Hematopoietic multipotent progenitor cell treated with erythropoietin and hydrocortisone succinate and interleukin-3 and kit ligand, for 8 days (in vitro differentiated cells): ENCODE measurements around the gene APPL2.
"Not testable (repeated sequence)": the region's sequence is repeated elsewhere in the genome, so short reads cannot be mapped to it uniquely, and the experiment has no call there.

Experiments used
- DNase-seq: peaks from one replicate; pipeline ENCODE4 v3.0.0-alpha.2; 2015

The APPL2 gene

DNA sequence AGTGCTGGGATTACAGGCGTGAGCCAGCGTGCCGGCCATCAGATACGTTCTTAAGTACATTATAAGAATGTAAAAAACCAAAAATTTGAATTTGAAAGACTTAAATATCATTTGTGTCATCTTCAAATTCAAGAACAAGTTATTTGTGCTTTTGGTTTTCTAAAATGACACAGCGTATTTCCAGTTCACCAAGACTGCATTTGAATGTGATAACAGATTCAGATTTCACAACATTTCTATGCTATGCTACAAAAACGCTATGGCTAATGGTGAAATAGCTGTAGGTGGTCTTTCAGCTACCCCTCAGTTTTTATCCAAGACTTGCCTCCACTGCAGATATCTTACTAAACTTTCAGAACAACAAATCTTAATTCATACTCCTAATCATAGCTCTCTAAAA lies 46.7 kb downstream of the APPL2 start:
- no peak for DNase-seq

DNA sequence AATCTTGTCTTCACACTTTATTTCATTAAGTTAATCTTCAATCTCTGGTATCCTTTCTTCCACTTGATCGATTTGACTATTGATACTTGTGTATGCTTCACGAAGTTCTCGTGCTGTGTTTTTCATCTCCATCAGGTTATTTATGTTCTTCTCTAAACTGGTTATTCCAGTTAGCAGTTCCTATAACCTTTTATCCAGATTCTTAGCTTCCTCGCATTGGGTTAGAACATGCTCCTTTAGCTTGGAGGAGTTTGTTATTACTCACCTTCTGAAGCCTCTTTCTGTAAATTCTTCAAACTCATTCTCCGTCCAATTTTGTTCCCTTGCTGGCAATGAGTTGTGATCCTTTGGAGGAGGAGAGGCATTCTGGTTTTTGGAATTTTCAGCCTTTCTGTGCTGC lies 52.0 kb downstream of the APPL2 start:
- not testable (repeated sequence) for DNase-seq

DNA sequence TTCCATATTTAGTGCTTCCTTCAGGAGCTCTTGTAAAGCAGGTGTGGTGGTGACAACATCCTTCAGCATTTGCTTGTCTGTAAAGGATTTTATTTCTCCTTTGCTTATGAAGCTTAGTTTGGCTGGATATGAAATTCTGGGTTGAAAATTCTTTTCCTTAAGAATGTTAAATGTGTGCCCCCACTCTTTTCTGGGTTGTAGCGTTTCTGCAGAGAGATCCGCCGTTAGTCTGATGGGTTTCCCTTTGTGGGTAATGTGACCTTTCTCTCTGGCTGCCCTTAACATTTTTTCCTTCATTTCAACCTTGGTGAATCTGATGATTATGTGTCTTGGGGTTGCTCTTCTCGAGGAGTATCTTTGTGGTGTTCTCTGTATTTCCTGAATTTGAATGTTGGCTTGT lies 52.6 kb downstream of the APPL2 start:
- DNase-seq, result not testable (repeated sequence)

DNA sequence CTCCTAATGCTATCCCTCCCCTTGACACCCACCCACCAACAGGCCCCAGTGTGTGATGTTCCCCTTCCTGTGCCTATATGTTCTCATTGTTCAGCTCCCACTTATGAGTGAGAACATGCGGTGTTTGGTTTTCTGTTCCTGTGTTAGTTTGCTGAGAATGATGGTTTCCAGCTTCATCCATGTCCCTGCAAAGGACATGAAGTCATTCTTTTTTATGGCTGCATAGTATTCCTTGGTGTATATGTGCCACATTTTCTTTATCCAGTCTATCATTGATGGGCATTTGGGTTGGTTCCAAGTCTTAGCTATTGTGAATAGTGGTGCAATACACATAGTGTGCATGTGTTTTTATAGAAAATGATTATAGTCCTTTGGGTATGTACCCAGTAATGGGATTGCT lies 56.9 kb downstream of the APPL2 start:
- not testable (repeated sequence) for DNase-seq

DNA sequence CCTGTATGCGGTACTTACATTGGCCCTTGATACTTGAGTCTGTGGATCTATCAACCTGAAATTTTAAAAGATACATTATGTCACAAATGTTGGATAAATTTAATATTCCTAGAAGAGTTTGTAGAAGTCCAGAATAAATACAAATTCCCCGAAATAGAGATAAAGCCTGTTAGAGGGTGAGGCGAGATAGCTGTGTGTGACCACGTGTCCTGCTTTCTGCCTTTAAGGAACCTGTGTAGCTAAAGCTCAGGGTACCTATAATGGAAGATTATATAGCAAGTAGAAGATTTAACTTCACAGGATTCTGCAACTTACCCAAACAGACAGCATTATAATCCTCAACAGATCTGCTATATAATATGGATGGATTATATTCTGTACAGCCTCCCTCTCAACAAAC lies 58.8 kb downstream of the APPL2 start:
- DNase-seq, result peak; percentile 66

DNA sequence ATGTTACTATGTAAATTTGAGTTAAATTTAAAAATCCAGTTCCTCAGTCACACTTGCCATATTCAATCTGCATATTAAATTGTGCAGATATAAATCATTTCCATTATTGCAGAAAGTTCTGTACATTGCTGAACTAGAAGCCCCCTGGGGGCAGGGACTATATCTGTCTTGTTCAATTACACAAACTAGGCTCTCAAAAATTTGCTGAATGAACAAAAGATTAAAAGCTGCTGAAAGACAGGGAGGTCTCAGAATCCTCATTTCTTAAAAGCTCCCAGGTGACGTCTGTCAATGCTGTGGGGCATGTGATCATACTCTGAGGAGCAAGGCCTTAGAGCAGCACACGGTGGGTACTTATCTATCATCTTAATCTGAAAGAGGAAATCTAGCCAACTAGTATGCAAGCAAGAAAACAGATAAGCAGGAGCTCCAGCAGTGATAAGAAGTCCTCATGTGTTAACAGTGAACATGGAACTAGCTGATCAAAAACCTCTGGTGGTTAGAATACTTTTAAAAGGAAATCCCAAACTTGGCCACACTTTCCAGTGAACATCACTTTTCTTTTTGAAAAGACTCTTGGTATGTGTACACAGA lies 60.5 kb downstream of the APPL2 start:
- peak; percentile 72 for DNase-seq

DNA sequence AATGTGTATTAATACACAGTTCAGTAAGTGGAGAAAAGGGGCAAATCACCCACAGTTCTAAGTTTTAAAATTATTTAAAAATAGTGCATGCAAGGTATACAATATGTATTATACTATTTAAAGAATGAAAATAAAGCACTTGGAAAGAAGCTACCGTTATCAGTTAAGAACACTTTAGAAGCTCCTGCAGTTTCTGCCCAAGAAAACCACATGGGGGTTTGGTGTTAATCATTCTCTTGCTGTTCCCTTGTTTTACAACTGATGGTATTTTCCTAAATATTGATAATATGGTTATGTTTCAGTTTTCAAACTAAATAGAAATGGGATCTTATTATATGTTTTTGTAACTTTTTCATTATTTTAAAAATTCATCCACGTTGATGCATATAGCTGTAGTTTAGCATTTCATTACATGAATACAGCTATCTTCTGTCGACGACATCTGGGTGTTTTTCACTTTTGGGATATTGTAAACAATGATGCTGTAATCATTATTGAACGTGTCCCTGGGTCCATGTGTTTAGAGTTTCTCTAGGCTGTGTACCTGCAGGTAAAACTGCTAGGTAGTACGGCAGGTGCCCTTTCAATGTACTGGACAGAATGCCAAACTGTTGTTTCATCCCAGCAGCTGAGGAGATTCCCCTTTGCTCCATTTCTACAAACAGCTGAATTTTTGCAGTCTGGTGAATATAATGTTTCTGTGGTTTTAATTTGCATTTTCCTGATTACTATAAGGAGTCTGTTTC lies 64.1 kb downstream of the APPL2 start:
- DNase-seq, result peak; percentile 80

DNA sequence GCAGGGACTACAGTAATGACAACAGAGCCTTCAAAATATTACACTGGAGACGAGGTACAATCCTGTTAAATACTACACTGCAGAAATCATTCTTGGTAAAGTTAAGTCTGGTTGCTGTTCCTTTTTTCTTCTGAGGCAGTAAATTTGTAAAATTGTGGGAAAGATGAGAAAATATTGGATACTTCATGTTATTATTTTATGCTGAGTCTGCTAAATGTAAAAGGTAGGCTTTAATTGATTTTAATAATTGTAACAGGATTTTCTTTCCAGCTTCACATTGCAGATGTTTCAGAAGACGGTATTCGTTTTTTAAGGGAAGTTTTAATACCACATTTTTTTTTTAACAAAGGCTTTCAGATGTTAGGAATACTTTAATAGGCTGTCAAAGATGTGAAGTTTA lies 65.8 kb downstream of the APPL2 start:
- DNase-seq, result no peak

DNA sequence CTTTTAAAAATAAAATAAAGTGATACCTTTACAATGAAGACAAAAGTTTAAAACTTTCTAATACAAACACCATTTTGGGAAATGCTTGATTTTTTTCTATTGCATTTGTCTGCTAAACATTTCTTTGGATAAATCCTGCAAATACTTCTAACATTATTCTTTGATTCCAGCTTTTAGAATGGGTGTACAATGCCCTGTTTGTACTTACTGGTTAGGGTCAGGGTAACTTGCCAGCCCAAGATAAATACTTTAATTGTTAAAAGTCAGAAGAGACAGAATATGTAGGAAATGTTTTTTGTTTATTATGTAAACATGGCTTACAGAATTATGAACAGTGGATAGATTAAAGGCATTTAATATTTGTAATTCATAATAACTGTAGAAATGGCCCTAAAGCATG lies 68.0 kb downstream of the APPL2 start:
- no peak for DNase-seq

DNA sequence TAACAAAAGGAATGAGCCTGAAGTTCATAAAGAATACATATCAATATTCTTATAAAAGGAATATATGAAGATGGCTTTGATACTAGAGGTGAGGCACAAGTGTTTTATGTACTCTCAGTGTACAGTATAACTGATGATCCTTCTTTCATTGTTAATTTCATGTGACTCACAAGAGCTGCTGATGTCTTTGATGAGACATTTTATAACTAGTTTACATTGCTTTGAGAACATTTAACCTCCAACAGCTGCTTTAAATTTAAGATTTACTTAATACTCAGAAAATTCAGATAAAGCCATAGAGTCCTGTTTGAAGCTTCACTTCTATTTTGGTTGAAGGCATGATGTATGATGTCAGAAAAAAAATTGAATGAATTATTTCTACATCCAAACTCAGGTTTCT lies 68.6 kb downstream of the APPL2 start:
- DNase-seq, result no peak

DNA sequence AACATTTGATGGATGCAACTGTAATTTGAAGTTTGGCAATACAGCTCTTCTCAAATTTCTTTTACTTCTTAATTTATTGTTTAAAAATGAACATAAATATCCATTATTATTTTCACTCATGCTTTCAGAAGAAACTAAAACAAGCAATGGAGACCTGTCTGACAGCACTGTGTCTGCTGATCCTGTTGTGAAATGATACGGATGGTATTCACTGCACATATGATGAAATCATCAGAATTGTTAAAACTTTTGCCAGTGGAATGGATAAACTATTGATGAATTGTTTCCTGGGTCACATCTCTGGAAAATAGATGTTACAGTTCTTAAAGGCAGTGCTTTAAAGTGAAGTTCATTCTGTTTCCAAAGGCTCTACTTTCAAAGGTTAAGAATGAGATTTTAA lies 69.2 kb downstream of the APPL2 start:
- DNase-seq, result no peak

DNA sequence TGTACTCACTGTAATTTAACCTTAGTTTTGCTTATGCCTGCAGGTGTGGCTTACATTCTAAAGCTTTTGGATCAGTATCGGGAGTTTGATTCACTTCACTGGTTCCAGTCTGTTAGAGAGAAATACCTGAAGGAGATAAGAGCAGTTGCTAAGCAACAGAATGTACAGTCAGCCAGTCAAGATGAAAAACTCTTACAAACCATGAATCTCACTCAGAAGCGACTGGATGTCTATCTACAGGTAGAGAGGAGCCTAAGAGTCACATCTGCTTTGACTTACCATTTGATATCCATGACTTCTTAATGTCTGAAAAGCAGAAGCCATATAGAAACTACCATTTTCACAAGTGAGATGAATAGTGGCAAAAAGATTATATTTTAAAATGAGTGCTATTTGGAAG lies 71.9 kb downstream of the APPL2 start:
- no peak for DNase-seq

DNA sequence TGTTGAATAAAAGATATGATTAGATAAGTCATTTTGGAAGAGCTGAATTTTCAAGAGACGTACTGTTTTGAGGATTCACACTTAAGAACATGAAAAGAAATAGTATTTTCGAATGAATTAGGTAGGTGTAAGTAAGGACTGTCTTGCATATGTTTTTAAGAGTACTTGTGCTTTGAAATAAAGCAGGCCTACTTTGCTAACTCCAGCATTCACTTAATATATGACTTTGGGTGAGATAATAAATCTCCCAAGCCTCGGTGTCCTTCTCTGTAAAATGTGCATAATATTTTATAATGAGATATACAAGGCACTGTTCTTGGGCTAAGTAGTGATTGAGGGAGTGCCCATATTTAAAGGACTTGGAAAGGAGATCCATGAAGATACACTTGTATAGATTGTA lies 73.8 kb downstream of the APPL2 start:
- no peak for DNase-seq

DNA sequence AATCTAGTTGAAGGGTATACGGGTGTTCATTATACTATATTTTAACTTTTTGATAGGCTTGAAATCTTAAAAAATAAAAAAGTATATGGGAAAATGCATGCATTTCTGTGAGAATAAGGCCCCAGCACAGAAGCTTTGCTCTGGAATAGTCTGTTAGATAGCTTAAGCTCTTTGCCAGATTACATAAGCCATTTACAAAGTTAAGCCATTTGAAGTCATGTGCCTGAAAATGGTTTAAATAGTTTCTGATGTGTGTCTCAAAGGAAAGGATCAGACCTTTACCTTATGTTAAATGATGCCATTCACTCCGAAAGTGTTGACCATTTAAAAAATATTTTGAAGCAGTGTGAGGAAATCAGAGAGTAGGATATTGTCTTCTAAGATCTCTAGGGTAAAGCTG lies 77.1 kb downstream of the APPL2 start:
- DNase-seq, result no peak

DNA sequence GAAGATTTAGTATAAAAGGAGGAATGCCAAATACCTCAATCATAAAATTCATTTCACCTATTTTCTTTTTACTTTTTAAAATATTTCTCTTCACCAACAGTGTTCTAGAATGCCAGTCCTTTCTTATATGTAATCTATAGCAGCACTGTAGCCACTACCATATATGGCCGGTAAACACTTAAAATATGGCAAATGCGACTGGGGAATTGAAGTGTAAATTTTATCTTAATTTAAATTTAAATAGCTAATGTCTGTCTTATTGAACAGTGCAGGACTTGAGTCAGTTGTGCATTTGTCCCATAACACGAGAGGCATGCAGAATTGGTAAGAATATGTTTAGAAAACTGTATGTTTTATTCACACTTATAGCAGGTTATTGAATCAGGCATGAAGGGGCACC lies 78.4 kb downstream of the APPL2 start:
- no peak for DNase-seq

DNA sequence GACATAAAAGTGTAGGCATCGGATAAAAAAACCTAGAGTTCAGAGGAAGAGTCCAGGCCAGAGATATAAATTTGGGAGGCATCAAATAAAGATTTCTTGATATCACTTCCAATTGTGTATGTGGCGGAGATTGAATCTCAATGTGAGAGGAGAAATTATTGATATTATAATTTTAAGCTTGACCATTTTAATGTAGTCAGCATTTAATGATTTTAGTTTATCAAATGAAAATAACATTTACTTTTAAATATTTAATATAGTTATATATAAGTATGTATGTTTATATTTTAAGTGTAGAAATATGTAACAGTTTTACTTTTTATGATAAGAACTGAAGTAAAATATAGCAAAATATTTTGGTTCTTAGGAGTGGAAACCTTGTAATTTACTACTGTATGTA lies 79.7 kb downstream of the APPL2 start:
- no peak for DNase-seq

DNA sequence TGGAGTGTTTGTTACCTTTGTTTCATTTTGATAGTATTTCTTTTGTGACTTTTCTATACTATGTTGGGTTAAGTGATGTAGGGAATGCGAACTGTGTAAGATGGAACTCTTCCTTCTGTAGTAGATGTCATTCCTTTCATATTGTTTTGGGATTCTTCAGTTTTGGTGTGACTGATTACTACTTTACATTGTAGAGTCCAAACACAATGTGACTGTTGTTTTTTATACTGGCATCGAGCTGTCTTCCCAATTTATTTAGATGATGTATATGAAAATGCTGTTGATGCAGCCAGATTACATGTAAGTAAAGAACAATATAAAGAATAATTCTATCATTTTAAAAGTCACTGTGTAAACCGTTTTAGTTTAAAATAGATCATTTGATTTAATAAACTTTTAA lies 93.7 kb downstream of the APPL2 start:
- no peak for DNase-seq

DNA sequence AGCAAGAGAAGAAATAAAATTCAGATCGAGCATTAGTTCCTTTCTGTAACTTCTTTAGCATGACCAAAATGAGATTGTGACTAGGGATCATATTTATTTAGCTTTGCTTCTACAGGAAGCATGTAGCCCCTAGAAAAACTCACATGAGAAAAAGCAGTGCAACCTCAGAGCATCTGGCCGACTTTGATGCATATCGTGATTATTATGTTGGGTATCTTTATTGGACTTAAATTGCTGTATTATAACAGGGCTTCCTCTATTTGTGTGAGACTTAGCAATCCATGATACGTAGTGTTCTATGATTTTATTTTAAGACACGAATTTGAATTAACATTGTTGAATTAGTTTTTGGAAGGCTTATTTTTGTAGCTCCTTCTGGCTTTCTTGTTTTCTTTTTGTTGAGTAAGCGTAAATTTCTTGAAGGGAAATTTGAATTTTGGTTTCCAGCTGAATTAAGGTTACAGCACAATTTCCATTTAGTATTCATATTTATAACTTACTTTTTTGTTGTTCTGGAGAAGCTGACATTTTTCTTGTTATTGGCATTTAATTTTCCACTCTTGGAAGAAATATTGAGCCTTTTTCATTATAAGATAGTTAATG lies 94.6 kb downstream of the APPL2 start:
- DNase-seq, result no peak

DNA sequence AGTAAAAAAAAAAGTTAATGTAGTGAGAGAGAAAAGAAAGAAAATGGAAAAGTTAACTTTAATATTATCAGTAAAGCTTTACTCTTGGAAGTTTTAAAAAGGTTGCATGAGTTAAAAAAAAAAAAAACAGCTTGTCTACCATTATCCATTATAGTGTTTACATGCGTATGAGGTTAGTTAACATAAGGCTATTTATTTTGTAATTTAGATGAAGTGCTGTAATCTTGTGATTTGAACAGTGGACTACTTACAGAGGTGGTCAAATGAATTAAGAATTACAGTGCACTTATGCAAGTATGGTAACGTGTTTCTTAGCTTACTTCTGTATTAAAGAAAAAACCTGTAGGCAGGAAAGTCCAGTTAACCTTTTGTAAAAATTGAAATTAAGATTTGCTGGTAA lies 97.7 kb downstream of the APPL2 start:
- no peak for DNase-seq
